Left renal cortex interstitium (tissue), 4 donors: Measurements from ENCODE around the gene EPX. TPM values are rescaled to one million over a fixed set of nuclear protein-coding genes. Genes with fewer than 3 reads are reported as not detected.

ENCODE experiments used
- DNase-seq, 4 donors: peaks; one replicate each; pipeline ENCODE4 v3.0.0-alpha.2; 2013; ENCODE audit warnings: low read depth in 4 of 4, low spot score in 2 of 4, missing footprints in 1 of 4
- polyA plus RNA-seq, 4 donors: library from polyadenylated mRNA; unstranded; fragments of 120-200 nt; gene quantifications; one replicate each; pipeline ENCODE4 v1.2.1, GENCODE V29; 2013; ENCODE audit not compliant: insufficient read length in 4 of 4

Gene EPX
- polyA plus RNA-seq, 4 donors: 0.46 to 1.7 (median 0.92) TPM

GRCh38 chr17:58184986-58185761 lies 7.4 kb upstream of the EPX start:
- no peak for DNase-seq

- DNase-seq: no peak
Measured at GRCh38 chr17:58186591-58186990, 5.9 kb upstream of the EPX start.

GRCh38 chr17:58187063-58187462 lies 5.5 kb upstream of the EPX start:
- DNase-seq: no peak

GRCh38 chr17:58187675-58188074 lies 4.9 kb upstream of the EPX start:
- DNase-seq: no peak

GRCh38 chr17:58189436-58190146 lies 2.9 kb upstream of the EPX start:
- no peak for DNase-seq

- DNase-seq: no peak
Measured at GRCh38 chr17:58191241-58191896, 1.2 kb upstream of the EPX start.

- no peak for DNase-seq
Measured at GRCh38 chr17:58193641-58194255, 1.2 kb downstream of the EPX start.

- no peak for DNase-seq
Measured at GRCh38 chr17:58195518-58196123, 3.1 kb downstream of the EPX start.

- no peak for DNase-seq
Measured at GRCh38 chr17:58196610-58197009, 4.1 kb downstream of the EPX start.

GRCh38 chr17:58200024-58200633 lies 7.6 kb downstream of the EPX start:
- DNase-seq: no peak

GRCh38 chr17:58202859-58203258 lies 10.3 kb downstream of the EPX start:
- no peak for DNase-seq

- DNase-seq: no peak
Measured at GRCh38 chr17:58204796-58205195, 12.3 kb downstream of the EPX start.

GRCh38 chr17:58205936-58206335 lies 13.4 kb downstream of the EPX start:
- no peak for DNase-seq

GRCh38 chr17:58207451-58207850 lies 14.9 kb downstream of the EPX start:
- DNase-seq: no peak

- DNase-seq: no peak
Measured at GRCh38 chr17:58208344-58208743, 15.8 kb downstream of the EPX start.

GRCh38 chr17:58210922-58211321 lies 18.4 kb downstream of the EPX start:
- no peak for DNase-seq

- no peak for DNase-seq
Measured at GRCh38 chr17:58215685-58216084, 23.2 kb downstream of the EPX start.

- DNase-seq: no peak
Measured at GRCh38 chr17:58217766-58218165, 25.2 kb downstream of the EPX start.

- DNase-seq: peak; percentile 75 to 90 (median 84)
Measured at GRCh38 chr17:58219007-58219788, 26.7 kb downstream of the EPX start, which contains the start of gene MKS1. Gene MKS1 (minus strand): TSS chr17:58219255. CDS start chr17:58219230, 25 bp downstream.
